Measurements from ENCODE around the gene EFCAB6.
A peak's percentile ranks its signal among the peaks of the same experiment; 100 is the strongest.

EFCAB6 gene

GRCh38 chr22:43744700-43745410 lies 67.2 kb downstream of the EFCAB6 start:
- DNase-seq, result peak; percentile 14

DNA sequence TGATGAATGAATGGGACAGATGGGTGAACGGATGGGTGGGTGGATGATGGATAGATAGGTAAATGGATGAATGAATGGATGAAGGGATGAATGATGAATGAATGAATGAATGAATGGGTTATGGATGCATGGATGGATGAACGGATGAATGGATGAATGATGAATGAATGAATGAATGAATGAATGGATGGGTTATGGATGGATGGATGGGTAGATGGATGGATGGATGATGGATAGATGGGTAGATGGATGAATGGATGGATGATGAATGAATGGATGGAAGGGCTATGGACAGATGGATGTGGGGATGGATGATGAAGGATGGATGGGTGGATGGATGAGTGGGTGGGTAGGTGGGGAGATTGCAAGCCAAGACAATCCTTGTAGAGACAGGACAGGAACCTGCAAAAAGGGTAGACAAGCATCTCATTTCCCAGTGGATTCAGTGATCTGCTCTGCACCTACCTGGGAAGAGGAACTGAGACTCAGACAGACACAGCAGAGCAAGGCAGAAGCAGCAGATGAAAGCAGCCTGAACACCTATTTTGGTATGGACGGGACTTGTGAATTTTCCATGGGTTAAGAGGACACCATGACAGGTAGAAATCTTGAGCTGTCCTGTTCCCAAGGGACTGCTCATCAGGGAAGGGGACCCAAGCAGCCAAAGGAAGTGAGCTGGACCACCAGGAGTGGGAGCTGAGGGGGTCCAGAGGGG lies 68.0 kb downstream of the EFCAB6 start:
- no peak for DNase-seq

- no peak for DNase-seq
Measured at GRCh38 chr22:43743131-43743530, 69.0 kb downstream of the EFCAB6 start.

DNA sequence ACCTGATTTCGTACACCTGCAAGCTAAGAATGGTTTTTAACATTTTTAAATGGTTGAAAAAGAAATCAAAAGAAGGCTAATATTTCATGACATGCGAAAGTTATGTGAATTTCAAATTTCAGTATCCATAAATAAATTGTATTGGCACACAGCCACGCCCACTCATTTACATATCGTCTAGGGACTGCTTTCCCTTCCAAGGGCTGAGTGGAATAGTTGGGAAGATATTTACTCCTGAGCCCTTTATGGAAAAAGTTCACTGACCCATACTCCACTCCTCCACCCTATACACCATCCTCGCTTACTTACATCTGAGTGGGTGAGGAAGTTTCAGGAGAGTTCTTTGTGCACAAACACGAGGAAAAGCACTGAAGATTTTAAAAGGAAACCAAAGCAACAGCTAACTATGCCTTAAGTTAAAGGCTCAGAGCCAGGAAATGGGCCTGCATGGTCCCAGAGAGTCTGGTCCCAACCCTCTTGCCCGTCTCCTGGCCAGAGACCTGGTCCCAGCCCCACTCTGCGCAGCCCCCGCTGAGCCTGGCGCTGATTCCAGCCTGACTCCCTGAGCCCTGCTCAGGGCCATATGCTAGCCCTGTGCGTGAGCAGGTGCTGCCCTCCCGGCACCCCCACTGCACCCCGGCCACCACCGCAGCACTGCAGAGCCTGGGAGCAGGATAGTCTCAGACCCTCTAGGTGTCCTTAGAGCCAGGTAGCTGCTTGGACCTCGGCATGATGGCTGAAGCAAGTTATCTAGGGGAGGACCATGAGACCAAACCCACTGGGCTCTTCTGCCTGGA lies 69.8 kb downstream of the EFCAB6 start:
- no peak for DNase-seq

DNA sequence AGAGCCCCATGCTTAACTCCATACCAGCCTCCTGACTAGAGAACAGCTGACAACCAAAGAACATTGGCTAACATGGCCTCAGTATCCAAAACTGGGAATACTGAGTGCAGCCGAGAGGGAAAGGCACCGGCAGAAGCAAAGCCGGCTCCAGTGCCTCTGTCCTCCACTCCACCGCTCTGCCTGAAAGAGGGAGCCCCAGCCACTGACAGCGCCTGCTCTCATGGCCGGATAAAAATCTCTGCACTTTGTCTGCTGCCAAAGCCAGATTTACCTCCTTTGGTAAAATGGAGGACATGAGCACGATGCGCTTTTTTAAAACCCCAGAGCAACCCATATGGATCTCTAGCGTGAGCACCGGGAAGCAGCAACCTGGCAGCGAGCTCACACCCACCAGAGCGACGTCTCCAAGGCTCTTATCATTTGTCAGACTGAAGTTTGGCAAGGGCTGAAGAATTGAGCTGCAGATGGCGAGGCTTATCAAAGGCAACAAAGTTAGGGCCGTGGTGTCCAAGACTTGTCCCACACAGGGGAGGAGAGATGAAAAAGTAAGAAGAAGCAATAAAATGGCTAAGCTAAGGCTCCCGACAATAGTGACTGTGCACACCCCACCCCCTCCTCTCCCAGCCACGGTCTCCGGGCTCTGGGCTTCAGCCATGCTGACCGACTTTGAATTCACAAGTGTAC lies 71.4 kb downstream of the EFCAB6 start:
- no peak for DNase-seq

DNA sequence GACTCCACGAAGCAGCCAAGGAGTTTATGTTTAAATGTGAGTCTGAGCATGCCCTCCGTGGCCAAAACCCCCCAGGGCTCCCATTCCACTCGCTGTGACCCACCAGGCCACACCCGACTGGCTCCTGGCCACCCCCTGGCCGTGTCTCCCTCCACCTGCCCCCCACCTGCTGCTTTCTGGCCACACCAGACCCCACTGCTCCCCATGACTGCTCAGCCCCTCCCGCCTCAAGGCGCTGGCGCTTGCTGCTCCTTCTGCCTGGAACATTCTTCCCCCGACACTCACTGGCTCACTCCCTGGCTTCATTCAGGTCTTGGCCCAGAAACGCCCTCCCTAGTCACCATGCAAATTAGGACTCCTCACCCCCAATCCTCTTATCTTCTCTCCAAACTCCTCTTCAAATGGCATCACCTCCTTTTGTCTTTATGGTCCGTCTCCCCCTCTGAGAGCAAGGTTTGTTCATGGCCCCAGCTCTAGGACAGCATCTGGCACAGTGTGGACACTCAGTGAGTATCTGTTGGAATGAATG lies 72.2 kb downstream of the EFCAB6 start:
- no peak for DNase-seq

DNA sequence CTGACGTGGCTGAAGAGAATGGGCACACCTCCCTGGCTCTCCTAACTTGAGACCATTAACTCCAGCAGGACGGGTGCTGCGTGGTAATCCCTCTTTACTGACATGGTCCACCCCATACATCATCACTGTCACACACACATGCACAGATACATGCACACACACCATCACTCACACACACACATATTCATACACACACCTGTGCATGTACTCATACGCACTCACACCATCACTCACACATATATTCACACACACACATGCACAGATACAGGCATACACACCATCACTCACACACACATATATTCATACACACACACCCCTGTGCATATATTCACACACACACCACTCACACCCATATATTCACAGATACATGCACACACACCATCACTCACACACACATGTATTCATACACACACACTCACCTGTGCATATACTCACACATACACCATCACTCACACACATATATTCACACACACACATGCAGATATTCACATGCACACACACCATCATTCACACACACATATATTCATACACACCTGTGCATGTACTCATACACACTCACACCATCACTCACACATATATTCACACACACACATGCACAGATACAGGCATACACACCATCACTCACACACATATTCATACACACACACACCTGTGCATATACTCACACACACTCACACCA lies 74.8 kb downstream of the EFCAB6 start:
- no peak for DNase-seq

- no peak for DNase-seq
Measured at GRCh38 chr22:43736651-43737050, 75.5 kb downstream of the EFCAB6 start.

DNA sequence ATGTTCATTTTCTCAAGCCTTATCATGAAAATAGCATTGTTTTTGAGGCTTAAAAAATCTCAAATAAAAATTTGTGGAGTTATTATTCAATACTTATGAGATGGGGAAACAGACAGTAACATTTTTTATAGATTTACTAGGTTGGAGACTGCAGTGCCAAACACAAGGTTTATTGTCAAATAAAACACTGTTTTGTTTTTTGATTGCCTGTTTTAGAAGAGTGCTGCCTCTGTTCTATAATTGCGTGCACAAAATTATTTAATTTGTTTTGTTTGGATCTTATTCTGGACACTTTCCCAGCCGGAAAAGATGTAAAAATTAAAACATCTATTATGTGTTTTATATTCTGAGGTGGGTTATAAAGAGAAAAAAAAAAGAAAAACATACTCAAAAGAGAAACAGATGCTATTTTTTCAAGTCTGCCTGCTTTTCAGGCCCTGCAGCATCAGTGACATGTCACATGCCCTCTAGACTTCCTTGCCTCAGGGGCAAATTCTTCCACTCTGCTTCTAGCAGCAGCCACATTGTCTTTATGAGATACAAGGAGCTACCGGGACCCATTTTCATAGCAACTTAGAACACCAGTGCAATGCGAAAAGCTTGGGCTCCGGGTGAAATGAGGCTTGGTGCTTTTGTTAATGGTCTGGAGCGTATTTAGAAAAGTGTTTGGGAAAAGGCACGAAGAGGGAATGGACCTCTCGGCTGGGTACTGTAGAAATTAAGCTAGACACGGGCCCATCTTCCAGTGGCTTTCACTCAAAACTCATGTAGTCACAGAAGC lies 77.5 kb downstream of the EFCAB6 start:
- DNase-seq, result no peak

GRCh38 chr22:43733138-43733537 lies 79.0 kb downstream of the EFCAB6 start:
- DNase-seq, result no peak

DNA sequence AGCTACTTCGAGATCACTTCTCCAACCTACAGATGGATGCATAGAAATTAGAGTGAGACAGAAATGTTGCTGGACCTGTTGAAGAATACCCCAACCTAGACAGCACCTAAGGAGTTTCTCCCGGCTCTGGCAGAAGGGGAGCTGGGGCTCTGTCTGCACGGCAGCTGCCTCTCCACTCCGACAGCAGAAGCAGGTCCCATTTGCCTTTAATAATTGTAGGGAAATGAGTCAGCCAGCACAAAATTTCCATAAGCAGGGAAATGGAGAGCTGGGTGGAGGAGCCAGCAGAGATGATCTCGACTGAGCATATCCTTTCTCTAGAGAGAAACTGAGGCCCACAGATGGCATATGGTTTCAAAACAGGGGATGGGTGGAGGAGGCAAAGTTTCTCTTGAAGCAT lies 80.1 kb downstream of the EFCAB6 start:
- DNase-seq, result no peak

DNA sequence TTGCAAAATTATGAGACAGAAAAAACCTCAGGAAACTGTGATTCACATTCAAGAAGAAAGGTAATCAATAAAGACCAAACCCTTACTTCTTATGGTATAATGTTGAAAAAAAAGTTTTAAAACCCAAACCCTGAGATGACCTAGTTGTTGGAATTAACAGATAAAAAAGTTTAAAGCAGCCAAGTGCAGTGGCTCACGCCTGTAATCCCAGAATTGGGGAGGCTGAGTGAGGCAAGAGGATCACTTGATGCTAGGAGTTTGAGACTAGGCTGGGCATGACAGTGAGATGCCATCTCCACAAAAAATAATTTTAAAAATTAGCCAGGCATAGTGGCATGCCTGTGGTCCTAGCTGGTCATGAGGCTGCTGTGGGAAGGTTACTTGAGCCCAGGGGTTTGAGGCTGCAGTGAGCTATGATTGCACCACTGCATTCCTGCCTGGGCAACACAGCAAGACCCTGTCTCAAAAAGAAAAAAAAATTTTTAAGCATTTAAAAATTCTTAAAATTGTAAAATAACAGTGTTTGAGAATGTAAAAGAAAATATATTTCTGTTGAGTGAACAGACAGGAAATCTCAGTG lies 85.1 kb downstream of the EFCAB6 start:
- DNase-seq, result no peak

GRCh38 chr22:43726322-43726721 lies 85.8 kb downstream of the EFCAB6 start:
- no peak for DNase-seq

DNA sequence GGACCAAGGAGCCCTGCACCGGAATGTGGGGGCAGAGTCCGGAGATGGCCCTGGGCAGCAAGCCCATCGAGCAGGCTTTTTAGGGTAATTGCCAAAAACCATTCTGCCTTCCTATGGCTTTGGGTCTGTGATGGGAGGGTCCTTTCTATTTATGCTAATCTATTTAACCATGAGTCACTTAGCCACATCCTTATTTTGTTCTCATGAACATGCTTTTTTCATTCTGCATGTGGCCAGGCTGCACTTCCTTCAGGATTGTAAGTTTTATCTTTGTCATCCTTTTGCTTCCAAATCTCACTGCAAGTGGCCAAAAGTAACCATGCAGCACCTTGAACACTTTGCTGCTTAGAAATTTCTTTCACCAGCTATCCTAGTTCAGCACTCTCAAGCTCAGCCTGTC lies 88.3 kb downstream of the EFCAB6 start:
- DNase-seq, result no peak

- DNase-seq, result no peak
Measured at GRCh38 chr22:43722444-43722843, 89.7 kb downstream of the EFCAB6 start.

DNA sequence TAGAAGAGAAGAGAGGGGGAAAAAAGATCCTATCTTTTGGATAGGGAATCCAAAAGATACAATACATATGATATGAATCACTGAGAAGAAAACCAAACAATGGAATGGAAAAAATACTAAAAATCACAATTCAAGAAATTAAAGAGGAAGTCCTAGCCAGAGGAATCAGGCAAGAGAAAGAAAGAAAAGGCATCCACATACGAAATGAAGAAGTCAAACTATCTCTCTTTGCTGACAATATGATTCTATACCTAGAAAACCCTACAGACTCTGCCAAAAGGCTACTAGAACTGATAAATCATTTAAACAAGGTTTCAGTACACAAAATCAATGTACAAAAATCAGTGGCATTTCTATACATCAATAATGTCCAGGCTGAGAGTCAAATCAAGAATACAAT lies 91.4 kb downstream of the EFCAB6 start:
- DNase-seq, result no peak

DNA sequence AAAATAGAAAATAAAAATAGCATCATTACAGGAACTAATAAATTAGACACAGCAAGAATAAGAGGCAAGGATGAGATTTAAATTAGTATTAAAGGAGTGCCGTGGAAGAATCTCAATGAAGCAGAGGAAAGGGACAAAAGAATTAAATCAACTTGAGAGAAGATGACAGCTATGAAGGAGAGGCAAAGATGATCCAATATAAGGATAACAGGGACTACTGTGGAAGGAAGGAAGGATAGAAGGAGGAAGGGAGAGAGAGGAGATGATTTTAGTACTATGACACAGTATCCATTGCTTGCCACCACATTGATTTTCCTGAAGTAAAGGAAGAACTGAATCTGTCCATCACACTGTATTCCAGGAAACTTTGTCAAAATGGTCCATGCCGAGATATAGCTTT lies 98.0 kb downstream of the EFCAB6 start:
- no peak for DNase-seq

- DNase-seq, result no peak
Measured at GRCh38 chr22:43711681-43712080, 100.4 kb downstream of the EFCAB6 start.

DNA sequence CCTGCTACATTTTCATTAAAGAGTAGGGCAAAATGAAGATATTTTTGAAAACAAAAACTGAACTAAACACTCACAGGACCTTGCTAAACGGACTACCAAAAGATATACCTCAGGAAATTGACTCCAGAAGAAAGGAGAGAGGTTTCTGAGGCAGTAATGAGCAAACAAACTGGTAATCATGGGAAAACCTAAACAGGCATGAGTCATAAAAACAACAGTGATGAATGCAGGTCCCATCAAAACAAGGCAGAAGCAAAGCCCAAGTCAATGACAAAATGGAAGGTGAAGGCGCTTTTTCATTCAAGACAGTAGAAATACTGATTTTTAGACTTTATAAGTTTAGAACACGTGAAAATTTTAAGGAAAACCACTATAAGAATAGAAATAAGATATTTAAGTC lies 104.5 kb downstream of the EFCAB6 start:
- DNase-seq, result no peak

- DNase-seq, result no peak
Measured at GRCh38 chr22:43706571-43707328, 105.4 kb downstream of the EFCAB6 start.

Data from DMS79 (cell line).